NCI-H1105 (cell line): ENCODE measurements around the gene WBP4.

Experiments used
- DNase-seq: peaks from one replicate; lab custom pipeline; 2025; lab: John Stamatoyannopoulos, UW

WBP4 gene

DNA sequence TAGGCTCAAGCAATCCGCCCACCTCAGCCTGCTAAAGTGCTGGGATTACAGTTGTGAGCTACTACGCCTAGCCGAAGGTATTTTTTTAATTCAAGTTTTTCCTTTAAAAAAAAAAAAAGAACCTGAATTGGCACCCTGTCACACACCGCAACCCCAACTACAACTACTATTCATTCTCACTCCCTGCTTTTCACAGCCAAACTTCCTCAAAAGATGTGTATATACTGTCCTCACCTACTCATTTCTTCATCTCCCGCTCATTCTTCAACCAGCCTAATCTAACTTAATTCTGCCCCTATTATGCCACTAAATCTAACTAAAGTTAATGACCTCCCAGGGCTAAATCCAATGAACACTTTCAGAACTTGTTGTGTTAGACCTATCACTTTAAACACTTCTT, 12.7 kb upstream of the WBP4 start:
- no peak for DNase-seq

DNA sequence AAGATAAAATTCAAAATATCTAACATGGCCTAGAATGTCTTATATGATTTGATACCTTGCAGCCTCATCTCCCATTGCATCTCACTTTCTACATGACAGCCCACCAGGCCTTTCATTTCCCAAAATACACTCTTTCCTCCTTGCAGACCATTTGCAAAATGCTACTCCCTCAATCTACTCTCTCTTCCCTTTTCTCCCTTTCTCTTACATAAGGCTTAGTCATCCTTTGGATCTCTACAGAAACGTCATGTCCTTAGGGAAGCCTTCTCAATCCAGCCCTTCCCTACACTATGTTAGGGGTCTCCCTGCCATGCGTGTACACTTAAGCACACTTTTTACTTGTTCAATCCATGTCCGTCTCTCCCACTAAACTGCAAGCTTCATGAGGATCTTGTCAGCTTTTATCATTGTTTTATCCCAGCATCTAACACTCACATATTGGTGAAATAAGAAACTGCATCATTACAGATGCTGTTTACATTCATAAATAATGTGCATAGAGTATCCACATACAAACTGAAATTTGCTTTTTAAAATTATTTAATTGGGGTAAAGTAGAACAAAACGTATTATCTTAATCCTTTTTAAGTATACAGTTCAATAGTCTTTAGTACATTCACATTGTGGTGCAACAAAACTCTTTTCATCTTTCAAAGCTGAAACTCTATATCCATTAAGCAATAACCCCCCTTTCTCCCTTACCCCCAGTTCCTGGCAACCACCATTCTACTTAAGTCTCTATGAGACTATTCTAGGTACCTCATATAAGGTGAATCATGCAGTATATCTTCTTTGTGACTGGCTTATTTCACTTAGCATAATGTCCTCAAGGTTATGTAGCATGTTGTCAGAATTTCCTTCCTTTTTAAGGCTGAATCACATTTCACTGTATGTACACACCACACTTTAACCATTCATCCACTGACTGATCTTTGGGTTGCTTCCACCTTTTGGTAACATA, 11.5 kb upstream of the WBP4 start:
- DNase-seq = no peak

DNA sequence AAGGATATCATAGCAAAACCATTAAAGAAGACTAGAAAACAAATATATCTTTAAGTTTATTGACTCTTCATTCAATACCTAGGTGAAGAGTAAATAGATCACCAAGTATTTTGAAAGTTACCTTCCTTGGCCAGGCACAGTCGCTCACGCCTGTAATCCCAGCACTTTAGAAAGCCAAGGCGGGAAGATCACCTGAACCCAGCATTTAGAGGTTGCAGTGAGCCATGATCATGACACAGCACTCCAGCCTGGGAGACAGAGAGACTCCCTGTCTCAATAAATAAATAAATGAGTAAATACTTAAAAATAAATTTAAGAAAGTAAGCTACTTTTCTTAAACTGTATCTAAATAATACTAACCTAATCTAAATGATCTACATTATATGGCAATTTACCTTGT, 8.9 kb upstream of the WBP4 start:
- no peak for DNase-seq

DNA sequence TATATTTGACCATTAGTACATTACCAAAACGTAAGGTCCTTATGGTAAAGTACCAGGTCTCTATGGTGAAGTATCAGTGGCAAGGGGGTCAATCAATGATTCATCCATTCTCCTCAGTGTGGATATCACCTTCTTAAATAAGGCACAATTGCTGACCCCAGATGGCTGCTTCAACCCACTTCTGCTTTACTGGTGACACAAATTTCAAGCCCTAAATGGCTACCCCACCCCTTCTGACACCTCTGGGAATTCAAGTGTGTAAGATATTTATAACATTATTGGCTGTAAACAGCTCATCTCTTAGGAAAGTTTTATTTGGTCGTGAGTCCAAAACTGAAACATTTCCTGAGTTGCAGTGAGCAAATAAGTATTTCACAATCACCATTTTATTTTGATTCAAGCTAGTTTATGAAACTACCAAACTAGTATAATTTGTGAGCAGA, 7.9 kb upstream of the WBP4 start:
- no peak for DNase-seq

DNA sequence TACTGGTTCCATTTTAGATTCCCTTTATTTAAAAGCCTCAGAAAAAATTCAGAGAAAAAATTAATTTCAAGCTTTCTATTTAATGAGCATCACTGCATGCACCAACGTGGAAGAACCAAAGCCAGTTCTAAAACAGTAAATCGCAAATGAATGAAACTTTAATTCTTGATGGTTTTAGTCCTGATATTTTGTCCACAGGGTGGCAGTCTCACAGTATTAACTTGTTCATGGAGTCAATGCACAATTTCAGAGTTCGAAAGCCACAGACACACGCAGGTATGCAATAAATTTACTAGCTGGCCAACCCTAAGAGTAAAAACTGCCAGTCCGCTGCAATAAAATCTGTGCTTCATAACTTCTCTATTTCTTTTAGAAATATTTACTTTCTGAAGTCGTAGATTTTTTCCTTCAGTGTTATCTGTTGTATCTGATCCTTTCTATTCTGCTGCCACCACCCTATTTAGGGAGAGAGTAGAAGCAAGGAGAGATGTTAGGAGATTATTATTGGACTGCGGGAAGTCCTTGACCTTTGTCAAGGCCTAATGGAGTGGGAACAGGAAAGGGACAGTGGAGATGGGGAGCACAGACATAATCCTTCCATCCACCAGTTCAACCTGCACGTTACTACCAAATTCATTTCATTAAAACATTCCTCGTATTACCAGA, 7.0 kb upstream of the WBP4 start:
- no peak for DNase-seq

DNA sequence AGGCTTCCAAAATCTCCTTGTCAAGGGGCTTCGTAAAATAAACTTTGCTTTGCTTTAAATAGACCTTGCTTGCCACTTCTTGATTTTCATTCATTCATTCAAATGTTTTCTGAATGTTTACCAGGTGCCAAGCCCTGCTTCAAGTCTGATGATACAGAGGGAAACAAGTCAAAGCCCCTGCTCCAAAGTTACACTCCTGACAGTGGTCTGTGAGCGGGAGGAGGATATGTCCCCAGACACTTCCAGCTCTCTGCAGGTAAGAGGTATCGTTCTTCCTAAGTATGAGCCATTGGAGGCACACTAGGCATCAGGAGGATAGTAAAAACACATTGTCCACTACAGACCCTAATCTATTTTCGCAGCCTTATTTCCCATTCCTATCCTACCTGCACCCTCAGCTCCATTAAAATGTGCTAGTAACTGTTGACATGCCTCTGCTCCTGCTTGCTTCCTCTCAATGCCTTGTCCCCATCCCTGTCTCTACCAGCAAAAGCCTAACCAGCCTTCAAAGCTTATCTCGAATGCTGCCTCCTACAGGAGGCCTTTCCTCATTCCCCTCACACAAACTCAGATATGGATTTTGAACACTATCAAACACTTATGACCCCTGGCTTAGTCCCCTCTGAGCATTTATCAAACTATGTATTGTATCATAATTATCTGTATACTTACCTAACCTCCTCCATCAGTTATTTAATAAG, 6.2 kb upstream of the WBP4 start:
- DNase-seq = no peak

DNA sequence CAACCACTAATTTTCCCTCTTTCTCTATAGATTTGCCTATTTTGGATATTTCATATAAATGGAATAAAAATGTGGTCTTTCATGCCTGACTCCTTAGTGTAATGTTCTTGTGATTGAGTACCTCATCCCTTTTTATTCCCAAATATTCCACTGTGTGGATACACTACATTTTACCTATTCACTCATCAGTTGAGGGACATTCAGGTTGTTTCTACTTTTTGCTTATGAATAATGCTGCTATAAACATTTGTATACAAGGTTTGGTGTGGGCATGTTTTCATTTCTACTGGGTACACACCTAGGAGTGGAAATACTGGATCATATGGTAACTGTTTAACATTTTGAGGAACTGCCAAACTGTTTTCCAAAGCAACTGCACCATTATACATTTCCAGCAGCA, 5.1 kb upstream of the WBP4 start:
- no peak for DNase-seq

DNA sequence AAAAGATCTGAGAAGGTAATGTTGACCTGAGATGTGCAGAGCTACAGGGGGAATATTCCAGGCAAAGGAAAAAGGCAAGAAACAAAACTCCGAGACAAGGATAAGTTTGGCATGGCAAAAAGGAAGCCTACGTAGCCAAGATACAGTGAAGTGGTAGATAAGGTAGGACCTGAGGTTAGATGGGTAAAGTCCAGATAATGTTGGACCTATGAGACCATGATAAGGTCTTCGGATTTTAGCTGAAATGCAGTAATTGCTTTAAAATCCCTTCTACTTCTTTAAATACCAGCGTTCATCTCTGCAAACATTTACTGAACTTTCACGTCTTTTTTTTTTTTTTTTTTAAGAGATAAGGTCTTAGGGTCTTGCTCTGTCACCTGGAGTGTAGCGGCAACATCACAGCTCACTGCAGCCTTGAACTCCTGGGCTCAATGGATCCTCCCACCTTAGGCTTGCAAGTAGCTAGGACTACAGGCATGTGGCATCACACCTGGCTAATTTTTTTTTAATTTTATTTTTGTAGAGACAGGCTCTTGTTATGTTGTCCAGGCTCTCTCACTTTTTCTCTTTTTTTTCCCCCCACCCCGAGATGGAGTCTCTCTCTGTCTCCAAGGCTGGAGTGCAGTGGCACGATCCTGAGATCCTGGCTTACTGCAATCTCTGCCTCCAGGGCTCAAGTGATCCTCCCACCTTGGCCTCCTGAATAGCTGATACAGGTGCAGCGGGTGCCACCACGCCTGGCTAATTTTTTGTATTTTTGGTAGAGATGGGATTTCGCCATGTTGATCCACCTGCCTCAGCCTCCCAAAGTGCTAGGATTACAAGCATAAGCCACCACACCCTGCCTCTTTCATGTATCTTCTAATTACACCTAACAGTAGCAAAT, 4.2 kb upstream of the WBP4 start:
- DNase-seq = no peak

DNA sequence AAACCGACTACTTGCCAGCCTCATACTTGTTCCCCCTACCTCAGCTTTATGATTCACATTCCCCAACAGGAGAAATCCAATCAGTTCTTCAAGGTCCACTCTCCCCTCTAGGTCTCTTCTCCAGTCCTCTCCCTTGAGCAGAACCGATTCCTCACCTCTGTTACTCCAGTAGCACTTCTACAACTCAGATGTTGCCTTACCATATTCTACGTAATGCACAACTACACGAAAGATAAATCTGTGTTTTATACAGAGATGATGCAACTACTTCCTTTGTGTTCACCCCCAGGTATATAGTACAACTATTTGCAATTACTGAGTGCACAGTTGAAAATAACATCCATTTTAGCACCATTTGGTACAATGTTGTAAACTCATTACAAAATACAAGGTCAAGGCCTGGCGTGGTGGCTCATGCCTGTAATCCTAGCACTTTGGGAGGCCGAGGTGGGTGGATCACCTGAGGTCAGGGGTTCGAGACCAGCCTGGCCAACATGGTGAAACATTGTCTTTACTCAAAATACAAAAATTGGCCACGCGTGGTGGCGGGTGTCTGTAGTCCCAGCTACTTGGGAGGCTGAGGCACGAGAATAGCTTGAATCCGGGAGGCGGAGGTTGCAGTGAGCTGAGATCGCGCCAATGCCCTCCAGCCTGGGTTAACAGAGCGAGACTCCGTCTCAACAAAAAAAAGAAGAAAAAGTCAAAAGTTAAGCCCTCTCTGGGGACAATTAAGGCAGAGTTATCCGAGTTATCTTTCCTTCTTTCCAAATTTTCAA, 2.8 kb upstream of the WBP4 start:
- DNase-seq = no peak

DNA sequence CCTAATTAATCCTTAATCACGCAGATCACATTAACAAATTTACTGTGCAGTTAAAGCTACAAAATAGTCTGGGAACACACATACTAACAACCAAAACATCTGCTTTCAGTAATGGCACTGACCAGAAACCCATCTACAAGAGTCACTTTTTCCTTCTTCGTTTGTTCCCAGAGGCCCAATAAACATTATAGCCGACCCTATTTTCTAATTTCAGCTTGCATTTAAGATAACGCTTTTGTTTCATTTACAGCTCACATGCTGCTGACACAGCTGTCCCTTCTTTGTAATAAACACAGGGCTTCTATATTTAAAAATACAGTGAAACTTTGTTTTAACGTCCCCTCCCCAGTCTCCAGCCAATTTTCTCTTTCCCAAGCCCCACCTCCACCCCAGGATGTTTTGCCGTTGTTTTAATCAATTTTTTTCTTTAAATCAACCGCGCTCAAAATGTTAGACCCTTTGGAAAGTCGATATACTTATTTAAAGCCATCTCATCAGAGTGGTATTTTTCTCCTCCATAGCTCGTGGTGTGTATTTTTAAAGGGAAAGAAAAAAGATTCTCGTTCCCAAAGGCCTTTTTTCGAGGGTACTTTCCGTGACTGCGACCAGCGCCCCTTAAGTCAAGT, 1.7 kb upstream of the WBP4 start:
- DNase-seq = no peak

DNA sequence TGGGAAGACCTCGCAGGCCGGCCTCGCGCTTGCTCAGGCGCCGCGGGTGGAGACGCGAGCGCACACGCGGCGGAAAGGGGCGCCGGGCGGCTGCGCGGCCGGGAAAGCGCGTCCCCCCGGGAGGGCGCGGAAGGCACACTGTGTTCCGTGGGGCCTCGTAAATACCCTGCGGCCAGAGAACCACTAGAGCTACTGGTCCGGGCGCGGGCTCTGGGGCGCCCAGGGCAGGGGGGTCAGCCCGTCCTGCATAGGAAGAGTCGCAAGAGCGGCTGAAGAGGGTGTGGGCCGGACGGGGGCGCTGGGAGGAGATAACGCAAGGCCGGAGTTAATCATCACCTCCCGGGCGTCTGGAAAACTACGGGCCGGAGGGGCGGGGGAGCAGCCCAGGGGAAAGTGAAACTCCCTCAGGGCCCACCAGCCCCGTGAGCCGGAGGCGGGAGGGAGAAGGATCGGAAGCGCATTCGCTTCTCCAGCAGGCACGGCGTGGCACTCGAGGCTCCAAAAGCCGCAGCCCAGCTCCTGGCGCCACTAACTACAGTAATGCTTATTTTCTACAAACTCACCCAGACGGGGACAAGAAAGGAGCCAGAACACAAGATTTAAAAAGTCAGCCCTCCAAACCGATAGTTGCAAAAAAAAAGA, 1.1 kb upstream of the WBP4 start:
- DNase-seq = peak; percentile 56

DNA sequence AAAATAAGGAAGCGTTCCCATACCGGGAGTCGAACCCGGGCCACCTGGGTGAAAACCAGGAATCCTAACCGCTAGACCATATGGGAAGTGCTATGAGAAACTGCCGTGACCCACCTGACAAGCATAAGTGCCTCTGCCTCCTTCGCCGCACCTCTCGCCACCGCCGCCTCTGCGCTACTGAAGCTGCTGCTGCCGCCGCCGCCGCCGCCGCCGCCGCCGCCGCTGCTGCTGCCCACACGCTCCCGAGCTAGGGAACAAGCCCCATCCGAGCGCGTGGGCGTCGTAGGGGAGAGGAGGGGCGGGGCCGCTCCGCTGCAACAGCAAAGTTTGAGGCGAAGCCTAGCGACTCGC, 610 bp upstream of the WBP4 start:
- peak; percentile 61 for DNase-seq

DNA sequence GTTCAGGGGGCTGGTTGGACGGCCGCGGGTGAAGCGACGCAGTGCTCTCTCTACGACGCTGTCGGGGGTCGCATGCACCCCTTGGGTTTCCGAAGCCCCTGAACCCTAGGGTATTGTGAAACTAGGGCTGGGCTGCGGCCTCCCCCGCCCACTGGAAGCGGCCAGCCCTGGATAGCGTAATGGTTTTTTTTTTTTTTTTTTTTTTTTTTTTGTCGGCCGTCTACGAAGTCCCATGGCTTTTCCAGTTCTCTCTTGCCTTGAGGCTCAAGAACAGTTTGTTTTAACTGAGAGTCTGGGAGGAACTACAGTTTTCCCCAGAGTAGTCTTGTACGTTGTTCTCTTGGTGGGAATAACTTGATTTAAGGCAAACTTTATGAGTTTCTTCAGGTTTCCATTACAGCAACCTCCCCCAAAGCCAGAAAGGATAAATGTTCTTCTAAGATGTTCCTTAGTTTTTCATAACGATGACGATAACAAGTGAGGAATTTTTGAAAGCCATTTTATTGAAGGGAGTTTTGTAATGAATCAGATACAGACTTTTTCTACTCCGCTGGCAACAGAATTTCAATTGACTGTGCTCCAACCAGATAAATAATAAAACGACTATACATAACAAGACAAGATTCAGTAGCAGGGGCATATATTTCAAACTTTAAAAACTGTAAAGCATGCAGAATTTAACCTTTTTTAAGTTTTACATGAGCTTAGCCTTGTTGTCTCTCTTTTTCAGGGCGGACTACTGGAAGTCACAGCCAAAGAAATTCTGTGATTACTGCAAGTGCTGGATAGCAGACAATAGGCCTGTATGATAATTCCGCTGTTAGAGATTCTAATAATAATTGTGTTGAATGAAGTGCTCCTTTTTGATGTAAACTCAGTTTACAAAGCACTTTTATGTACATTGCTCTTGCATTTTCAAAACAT, 867 bp downstream of the WBP4 start:
- DNase-seq = no peak

DNA sequence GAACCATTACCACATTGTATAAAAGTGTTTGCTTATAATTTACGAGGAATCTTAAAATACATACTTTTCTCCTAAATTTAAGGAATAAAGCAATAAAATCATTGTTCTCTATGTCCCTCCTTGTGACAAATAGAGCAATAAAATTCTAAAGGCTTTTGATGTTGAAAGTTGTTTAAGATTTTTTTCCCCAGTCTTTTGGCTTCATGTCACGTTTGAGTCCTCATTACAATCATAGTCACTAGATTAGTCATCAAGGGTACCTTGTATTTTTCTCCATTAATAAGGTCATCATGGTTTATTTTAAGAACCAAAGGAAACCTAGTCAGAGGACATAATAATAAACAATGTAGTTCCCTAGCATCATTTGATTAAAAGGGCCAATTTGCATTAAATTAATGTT, 3.2 kb downstream of the WBP4 start:
- no peak for DNase-seq

DNA sequence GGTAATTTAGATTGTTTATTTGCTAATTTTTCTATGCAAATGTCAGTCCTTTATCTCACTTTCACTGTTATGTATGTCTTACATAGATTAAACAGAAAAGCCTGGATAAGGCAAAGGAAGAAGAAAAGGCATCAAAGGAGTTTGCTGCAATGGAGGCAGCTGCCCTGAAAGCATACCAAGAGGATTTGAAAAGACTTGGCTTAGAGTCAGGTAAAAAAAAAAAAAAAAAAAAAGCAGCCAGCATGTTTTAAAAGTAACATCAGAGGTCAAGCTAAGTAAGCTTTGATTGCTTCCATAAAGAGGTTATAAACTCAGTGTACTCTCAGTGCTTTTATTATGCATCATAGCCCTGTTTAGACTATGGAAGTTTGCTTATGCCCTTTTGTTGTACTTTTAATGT, 3.8 kb downstream of the WBP4 start:
- no peak for DNase-seq

DNA sequence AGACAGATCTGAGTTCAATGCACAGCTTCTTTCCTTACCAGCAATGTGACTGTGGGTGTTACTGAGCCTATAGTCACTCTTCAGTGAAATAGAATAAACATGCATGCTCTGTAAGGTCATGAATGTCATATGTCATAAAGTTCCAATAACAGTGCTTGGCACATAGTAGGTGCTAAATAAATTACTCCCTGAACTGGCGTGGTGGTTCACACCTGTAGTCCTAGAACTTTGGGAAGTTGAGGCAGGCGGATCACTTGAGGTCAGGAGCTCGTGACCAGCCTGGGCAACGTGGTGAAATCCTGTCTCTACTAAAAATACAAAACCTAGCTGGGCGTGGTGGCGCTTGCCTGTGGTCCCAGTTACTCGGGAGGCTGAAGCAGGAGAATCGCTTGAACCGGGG, 13.2 kb downstream of the WBP4 start:
- DNase-seq = no peak

DNA sequence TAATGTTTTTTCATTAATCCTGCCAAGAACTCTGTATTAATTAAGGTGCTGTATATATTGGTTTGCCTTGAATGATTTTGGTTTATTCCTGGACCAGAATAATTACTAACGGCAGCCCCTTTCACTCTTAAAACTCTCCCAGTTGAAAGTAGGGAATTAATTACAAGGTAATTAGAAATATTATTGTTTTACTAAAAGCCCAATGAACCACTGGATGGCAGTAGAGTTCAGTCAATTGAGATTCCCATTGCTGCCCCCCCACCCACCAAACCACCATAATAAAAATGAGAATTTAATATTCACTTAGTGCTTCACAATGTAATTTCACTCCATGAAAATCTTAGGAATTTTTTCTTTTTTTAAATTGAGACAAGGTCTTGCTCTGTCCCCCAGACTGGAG, 13.7 kb downstream of the WBP4 start:
- no peak for DNase-seq

DNA sequence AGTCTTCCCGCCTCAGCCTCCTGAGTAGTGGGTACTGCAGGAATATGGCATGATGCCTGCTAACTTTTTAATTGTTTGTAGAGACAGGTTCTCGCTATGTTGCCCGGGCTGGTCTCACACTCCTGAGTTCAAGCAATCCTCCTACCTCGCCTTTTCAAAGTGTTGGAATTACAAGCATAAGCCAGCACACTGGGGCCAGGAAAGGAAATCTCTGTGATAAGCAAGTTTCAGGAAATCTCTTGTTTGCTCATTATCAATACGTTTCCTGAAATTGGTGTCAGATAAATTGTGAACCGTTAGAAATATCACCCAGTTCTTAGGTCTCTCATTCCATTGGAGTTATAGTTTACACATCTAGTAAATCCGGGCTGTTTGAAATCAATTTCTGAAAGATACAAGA, 14.2 kb downstream of the WBP4 start:
- no peak for DNase-seq

DNA sequence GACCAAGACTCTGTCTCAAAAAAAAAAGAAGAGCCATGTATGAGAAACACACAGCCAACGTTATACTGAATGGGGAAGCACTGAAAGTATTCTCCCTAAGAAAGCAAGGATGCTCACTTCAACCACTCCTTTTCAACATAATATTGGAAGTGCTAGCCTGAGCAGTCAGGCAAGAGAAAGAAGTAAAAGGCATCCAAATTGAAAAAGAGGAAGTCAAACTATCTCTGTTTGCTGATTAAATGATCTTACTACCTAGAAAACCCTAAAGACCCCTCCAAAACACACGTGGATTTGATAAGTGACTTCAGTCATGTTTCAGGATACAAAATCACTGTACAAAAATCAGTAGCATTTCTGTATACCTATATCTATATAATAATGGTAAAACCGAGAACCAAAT, 16.2 kb downstream of the WBP4 start:
- DNase-seq = no peak
